ENCODE measurements around the gene KCNQ2. TPM values are rescaled to one million over a fixed set of nuclear protein-coding genes. Genes with fewer than 3 reads are reported as not detected.
"Not testable (repeated sequence)": the region's sequence is repeated elsewhere in the genome, so short reads cannot be mapped to it uniquely, and the experiment has no call there.

KCNQ2 gene
- total RNA-seq, 4 donors from 2014 or later, result not detected

DNA sequence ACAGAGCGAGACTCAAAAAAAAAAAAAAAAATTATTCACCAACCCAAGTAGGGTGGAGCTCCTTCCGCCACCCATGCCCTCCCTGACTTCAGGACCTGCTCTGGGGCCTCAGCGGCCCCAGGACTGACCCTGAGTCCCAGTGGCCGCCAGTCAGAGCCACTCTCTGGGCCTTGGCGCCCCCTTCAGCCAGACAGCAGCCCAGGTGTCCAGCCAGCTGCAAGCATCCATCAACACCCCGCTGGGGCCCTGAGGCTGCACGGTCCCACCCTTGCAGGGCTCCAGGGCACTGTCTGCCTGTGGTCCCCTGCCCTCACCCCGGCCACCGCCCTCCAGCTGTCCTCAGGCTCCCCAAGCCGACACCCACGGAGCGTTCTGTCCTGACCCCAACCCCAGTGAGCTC lies 11.4 kb upstream of the KCNQ2 start:
- 60 to 63% methylated on average over 12 of the region's 12 CpGs for WGBS, 2 donors
- Histone ChIP-seq H3K9me3 (peaks cover 0 to 5% (median 0%) of the 10 kb centered on the region in 4 donors), H3K4me3 (no peak overlapping the region), H3K4me1 (peaks cover 0 to 5% (median 0%) of the 10 kb centered on the region in 4 donors), H3K27ac (no peak overlapping the region), H3K27me3 (peaks cover 0 to 93% of the 10 kb centered on the region in 2 donors), H3K36me3 (no peaks in the 10 kb centered on the region)
- TF ChIP-seq EP300 (IDR thresholded peaks at IDR 0.05) (no peak), CTCF (IDR thresholded peaks at IDR 0.05) (no peak), POLR2A (IDR thresholded peaks at IDR 0.05) (no peak)
- DNase-seq (ENCODE audit: low spot score in 2 of 2), result no peak

DNA sequence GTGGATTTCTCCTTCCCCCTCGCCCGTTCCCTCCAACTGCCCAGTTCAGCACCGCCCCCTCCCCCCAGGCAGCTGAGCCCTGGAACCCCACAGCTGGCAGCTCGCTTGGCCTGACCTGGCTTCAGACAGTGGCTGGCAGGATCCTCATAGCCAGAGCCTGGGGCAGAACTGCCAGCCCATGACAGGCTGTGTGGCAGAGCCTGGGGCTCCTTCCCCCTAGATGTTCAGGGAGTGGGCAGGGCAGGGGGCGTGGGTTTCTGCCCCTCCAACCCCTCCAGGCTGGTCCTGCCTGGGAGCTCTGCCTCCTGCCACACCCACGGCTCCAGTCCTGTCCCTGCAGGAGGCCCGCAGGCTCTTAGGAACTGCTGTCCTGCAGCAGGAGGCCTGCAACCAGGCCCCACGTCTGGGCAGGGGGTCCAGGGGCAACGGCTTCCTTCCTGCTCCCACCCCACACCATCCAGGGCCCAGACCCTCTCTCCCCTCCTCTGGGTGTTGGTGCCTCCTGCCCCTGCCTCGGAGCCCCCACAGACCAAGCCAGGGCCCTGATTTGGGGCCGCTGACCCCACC lies 9.6 kb upstream of the KCNQ2 start:
- peaks cover 0 to 94% of the 10 kb centered on the region in 2 donors for H3K27me3 ChIP-seq
- DNase-seq (ENCODE audit: low spot score in 2 of 2), result no peak
- peaks cover 0 to 5% (median 0%) of the 10 kb centered on the region in 4 donors for H3K9me3 ChIP-seq
- H3K36me3 ChIP-seq, result no peaks in the 10 kb centered on the region
- no peaks in the 10 kb centered on the region for H3K4me1 ChIP-seq
- no peak overlapping the region for H3K4me3 ChIP-seq
- WGBS, 2 donors, result 24 to 46% methylated on average over 9 to 10 of the region's 11 CpGs
- no peak overlapping the region for H3K27ac ChIP-seq
- TF ChIP-seq CTCF (IDR thresholded peaks at IDR 0.05), result no peak

GRCh38 chr20:63481503-63481902 lies 9.0 kb upstream of the KCNQ2 start:
- H3K27me3 ChIP-seq, result peaks cover 0 to 98% of the 10 kb centered on the region in 2 donors
- no peak for DNase-seq (ENCODE audit: low spot score in 2 of 2)
- 65 to 75% methylated on average over 12 of the region's 12 CpGs for WGBS, 2 donors
- H3K4me1 ChIP-seq, result no peaks in the 10 kb centered on the region
- peaks cover 0 to 3% (median 0%) of the 10 kb centered on the region in 4 donors for H3K9me3 ChIP-seq
- no peak overlapping the region for H3K4me3 ChIP-seq
- TF ChIP-seq POLR2A (IDR thresholded peaks at IDR 0.05), result no peak
- no peak for TF ChIP-seq EP300 (IDR thresholded peaks at IDR 0.05)
- TF ChIP-seq CTCF (IDR thresholded peaks at IDR 0.05), result no peak
- no peaks in the 10 kb centered on the region for H3K36me3 ChIP-seq
- no peak overlapping the region for H3K27ac ChIP-seq

DNA sequence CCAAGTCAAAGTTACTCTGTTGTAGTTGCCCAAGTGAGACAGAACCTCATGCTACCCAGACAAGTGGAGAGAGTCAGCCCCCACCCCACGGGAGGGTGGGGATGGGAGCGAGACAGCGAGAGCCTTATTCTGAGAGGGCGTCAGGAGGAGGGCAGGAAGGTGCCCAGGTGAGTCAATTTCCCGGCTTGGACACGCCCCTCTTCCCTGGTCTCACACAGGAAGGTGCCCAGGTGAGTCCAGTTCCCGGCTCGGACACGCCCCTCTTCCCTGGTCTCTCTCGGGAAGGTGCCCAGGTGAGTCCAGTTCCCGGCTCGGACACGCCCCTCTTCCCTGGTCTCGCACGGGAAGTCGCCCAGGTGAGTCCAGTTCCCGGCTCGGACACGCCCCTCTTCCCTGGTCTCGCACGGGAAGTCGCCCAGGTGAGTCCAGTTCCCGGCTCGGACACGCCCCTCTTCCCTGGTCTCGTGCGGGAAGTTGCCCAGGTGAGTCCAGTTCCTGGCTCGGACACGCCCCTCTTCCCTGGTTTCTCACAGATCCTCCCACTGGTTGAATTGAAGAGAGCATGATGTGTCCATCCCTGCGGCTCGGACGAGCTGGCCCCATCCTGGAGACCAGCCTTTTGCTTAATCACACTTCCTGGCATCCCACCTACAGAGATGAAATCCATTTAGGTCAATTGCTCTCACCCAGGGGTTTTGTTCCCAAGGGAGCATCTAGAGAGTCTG lies 7.4 kb upstream of the KCNQ2 start:
- WGBS, 2 donors, result 65 to 70% methylated on average over 32 of the region's 32 CpGs
- H3K27me3 ChIP-seq, result peaks cover 0 to 98% of the 10 kb centered on the region in 2 donors
- H3K9me3 ChIP-seq; H3K36me3 ChIP-seq; H3K27ac ChIP-seq; DNase-seq (ENCODE audit: low spot score in 2 of 2); H3K4me3 ChIP-seq; H3K4me1 ChIP-seq: not testable (repeated sequence)

GRCh38 chr20:63478346-63479302 lies 6.2 kb upstream of the KCNQ2 start:
- DNase-seq (ENCODE audit: low spot score in 2 of 2), result no peak
- Histone ChIP-seq H3K36me3 (no peaks in the 10 kb centered on the region), H3K27ac (no peak overlapping the region), H3K9me3 (no peaks in the 10 kb centered on the region), H3K27me3 (peaks cover 0 to 98% of the 10 kb centered on the region in 2 donors), H3K4me3 (no peak overlapping the region), H3K4me1 (no peaks in the 10 kb centered on the region)
- TF ChIP-seq EP300 (IDR thresholded peaks at IDR 0.05), result no peak
- TF ChIP-seq CTCF (IDR thresholded peaks at IDR 0.05), result no peak
- no peak for TF ChIP-seq POLR2A (IDR thresholded peaks at IDR 0.05)
- 86 to 87% methylated on average over 22 to 34 of the region's 34 CpGs for WGBS, 2 donors
